Progenitor cell of endocrine pancreas (in vitro differentiated cells): ENCODE data around the gene SUCLG2. TPM values are rescaled to one million over a fixed set of nuclear protein-coding genes. Genes with fewer than 3 reads are reported as not detected.

Source experiments
- DNase-seq: peaks from one replicate; pipeline ENCODE4 v3.0.0; 2021; ENCODE audit warnings: low spot score; ENCODE audit not compliant: unreplicated experiment
- H3K27ac Mint-ChIP-seq: 2 replicates; pipeline ENCODE4 v1.8.0; 2021; ENCODE audit warnings: mild to moderate bottlenecking, moderate library complexity, mixed read lengths
- H3K27me3 Mint-ChIP-seq: 2 replicates; pipeline ENCODE4 v1.8.0; 2021; ENCODE audit warnings: mixed read lengths
- H3K36me3 Mint-ChIP-seq: 2 replicates; pipeline ENCODE4 v1.8.0; 2022; ENCODE audit warnings: mixed read lengths; ENCODE audit not compliant: insufficient read depth
- H3K4me1 Mint-ChIP-seq: 2 replicates; pipeline ENCODE4 v1.8.0; 2021; ENCODE audit warnings: low read depth, mixed read lengths
- H3K4me3 Mint-ChIP-seq: 2 replicates; pipeline ENCODE4 v1.8.0; 2021; ENCODE audit warnings: low read depth, mild to moderate bottlenecking, moderate library complexity, mixed read lengths
- H3K9me3 Mint-ChIP-seq: 2 replicates; pipeline ENCODE4 v1.8.0; 2021; ENCODE audit warnings: low read depth, mixed read lengths
- CTCF ChIP-seq: fragments of 200-600 bp; sonication (generic); IDR thresholded peaks from one replicate; pipeline ENCODE4 v1.5.0; 2021; ENCODE audit warnings: antibody characterized with exemption, mild to moderate bottlenecking; ENCODE audit not compliant: unreplicated experiment
- long read RNA-seq: library from polyadenylated mRNA; unstranded; transcript quantifications from one replicate; pipeline ENCODE4 v2.0.0, GENCODE V29; 2020
- total RNA-seq: library from RNA; stranded (reverse); gene quantifications from 2 replicates; pipeline ENCODE4 v1.2.1, GENCODE V29; 2021

Gene SUCLG2
- 39.4 and 41.1 TPM in 2 replicates for total RNA-seq
- long read RNA-seq, transcript SUCLG2-201 (11 exons, 2,352 nt): major isoform, 355 of 392 reads
- long read RNA-seq, partial matches to known transcripts: 14 of 392 reads
- long read RNA-seq, other reads (novel, unspliced or antisense): 22 of 392 reads

- Mint-ChIP-seq H3K4me3 (peak within 1 kb of the TSS; percentile 78), H3K36me3 (peaks cover 9% of the 10 kb centered on the region), H3K27ac (peak within 1 kb of the TSS; percentile 96), H3K4me1 (peaks cover 26% of the 10 kb centered on the region), H3K27me3 (no peaks in the 10 kb centered on the region), H3K9me3 (peaks cover 8% of the 10 kb centered on the region)
- DNase-seq: peak; percentile 75
- no peak for TF ChIP-seq CTCF
Measured at GRCh38 chr3:67654099-67654843, at the start of gene SUCLG2. SUCLG2 (minus strand) TSS chr3:67654612; CDS start chr3:67654586, 26 bp downstream.

- H3K9me3 Mint-ChIP-seq: peaks cover under 1% of the 10 kb centered on the region
- H3K36me3 Mint-ChIP-seq: no peaks in the 10 kb centered on the region
- H3K27me3 Mint-ChIP-seq: no peaks in the 10 kb centered on the region
- DNase-seq: no peak
- H3K27ac Mint-ChIP-seq: no peak overlapping the region
- TF ChIP-seq CTCF: no peak
- no peak overlapping the region for H3K4me3 Mint-ChIP-seq
- peaks cover 5% of the 10 kb centered on the region for H3K4me1 Mint-ChIP-seq
Measured at GRCh38 chr3:67700596-67700995, 46.2 kb upstream of the SUCLG2 start.

GRCh38 chr3:67699882-67700281 lies 45.5 kb upstream of the SUCLG2 start:
- Mint-ChIP-seq H3K4me1 (peaks cover 5% of the 10 kb centered on the region), H3K9me3 (peaks cover 3% of the 10 kb centered on the region), H3K4me3 (no peak overlapping the region), H3K27me3 (no peaks in the 10 kb centered on the region), H3K27ac (no peak overlapping the region), H3K36me3 (no peaks in the 10 kb centered on the region)
- DNase-seq: no peak
- TF ChIP-seq CTCF: no peak

DNA sequence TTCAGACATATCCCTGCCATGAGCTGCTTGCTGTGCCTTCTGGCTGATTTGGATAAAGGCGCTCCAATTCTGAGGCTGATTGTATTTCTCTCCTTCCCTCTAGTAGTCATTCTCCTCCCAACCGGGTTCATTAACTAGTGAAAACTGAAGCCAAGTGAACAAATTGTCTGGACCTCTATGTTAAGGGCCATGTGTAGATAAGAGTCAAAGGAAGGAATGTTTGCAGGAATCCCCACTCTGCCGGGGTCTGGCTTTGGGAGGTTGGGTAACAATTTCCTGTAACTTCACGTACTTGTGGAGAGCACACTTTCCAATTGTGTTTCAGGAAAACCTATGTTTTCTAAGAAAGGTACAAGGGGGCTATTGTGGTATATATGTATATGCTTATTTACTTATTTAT lies 38.2 kb upstream of the SUCLG2 start:
- Mint-ChIP-seq H3K36me3 (no peaks in the 10 kb centered on the region), H3K27ac (no peak overlapping the region), H3K4me1 (peaks cover 13% of the 10 kb centered on the region), H3K9me3 (peaks cover 3% of the 10 kb centered on the region), H3K27me3 (no peaks in the 10 kb centered on the region), H3K4me3 (no peak overlapping the region)
- TF ChIP-seq CTCF: no peak
- no peak for DNase-seq

DNA sequence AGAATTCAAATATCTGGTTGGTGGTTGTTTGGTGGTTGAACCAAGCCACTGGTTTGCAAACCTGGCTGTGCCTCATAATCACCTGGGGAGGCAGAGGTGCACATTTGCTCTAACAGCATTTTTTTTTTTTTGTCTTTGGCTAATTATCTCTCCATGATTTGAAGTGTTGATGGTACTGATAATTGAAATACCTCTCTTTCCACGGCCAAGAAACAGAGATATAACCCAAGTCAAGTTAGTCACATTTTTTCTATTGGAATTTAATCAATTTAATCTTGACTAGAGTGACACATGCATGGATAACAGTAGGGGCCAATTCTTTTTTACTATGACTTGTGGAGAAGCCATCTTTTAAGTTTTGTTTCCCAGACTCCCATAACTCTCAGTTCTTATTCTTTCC lies 37.5 kb upstream of the SUCLG2 start:
- peaks cover 3% of the 10 kb centered on the region for H3K9me3 Mint-ChIP-seq

More for the DNA sequence above, 37.5 kb upstream of the SUCLG2 start:
- Mint-ChIP-seq H3K4me1 (peaks cover 13% of the 10 kb centered on the region), H3K4me3 (no peak overlapping the region), H3K27me3 (no peaks in the 10 kb centered on the region), H3K27ac (no peak overlapping the region), H3K36me3 (no peaks in the 10 kb centered on the region)
- no peak for TF ChIP-seq CTCF
- no peak for DNase-seq
